IMR-90 (cell line): ENCODE data around the gene FAM131B. TPM values are rescaled to one million over a fixed set of nuclear protein-coding genes. Genes with fewer than 3 reads are reported as not detected.

Source experiments
- ATAC-seq: fragments of 200-7000 bp; cut with Tn5 transposase; 2 replicates; pipeline ENCODE4 v1.9.1; 2020; ENCODE audit warnings: low read depth, mild to moderate bottlenecking, moderate library complexity
- BruUV-seq: library from RNA; stranded (reverse); fragments of 400-500 nt; replicated peaks from 2 replicates; lab custom pipeline; 2021; lab: Mats Ljungman, UMichigan
- CTCF ChIA-PET: fragments of 300-600 bp; formaldehyde crosslinking; extraction: SDS; loops from one replicate; lab custom pipeline; 2021; ENCODE audit warnings: antibody characterized with exemption; lab: Yijun Ruan, JAX
- POLR2A ChIA-PET: fragments of 300-600 bp; sonication (Branson Sonifier 250); formaldehyde crosslinking; loops from one replicate; lab custom pipeline; 2022; ENCODE audit warnings: antibody characterized with exemption; ENCODE audit not compliant: unreplicated experiment; lab: Charles Lee
- DNase-seq: peaks from one replicate; pipeline ENCODE4 v3.0.0; 2013
- H2AFZ ChIP-seq: replicated peaks from 2 replicates; pipeline ENCODE3; 2013; ENCODE audit warnings: low read length, mild to moderate bottlenecking; ENCODE audit not compliant: poor library complexity
- H2AK5ac ChIP-seq: 2 replicates; pipeline ENCODE4 v1.6.1; 2013; ENCODE audit warnings: low read depth, low read length, inconsistent platforms
- H2AK9ac ChIP-seq: replicated peaks from 2 replicates; pipeline ENCODE3; 2013; ENCODE audit warnings: mild to moderate bottlenecking, low read depth, low read length, moderate library complexity; ENCODE audit not compliant: poor library complexity
- H2BK120ac ChIP-seq: 2 replicates; pipeline ENCODE4 v1.6.1; 2013; ENCODE audit warnings: low read depth, low read length, inconsistent platforms
- H2BK15ac ChIP-seq: 3 replicates; pipeline ENCODE4 v1.6.1; 2013; ENCODE audit warnings: low read depth, low read length, inconsistent platforms
- H2BK20ac ChIP-seq: 2 replicates; pipeline ENCODE4 v1.6.1; 2013; ENCODE audit warnings: low read depth, mild to moderate bottlenecking, inconsistent platforms, low read length, moderate library complexity
- H2BK5ac ChIP-seq: 2 replicates; pipeline ENCODE4 v1.6.1; 2013; ENCODE audit warnings: mild to moderate bottlenecking, low read depth, low read length, inconsistent platforms; ENCODE audit not compliant: poor library complexity, severe bottlenecking
- H3K14ac ChIP-seq: replicated peaks from 2 replicates; pipeline ENCODE4 v1.6.1; 2013; ENCODE audit warnings: low read depth, low read length, inconsistent platforms
- H3K18ac ChIP-seq: 2 replicates; pipeline ENCODE4 v1.6.1; 2013; ENCODE audit warnings: low read depth, low read length, control low read depth
- H3K23ac ChIP-seq: 2 replicates; pipeline ENCODE4 v1.6.1; 2013; ENCODE audit warnings: low read depth, low read length, inconsistent platforms
- H3K27ac ChIP-seq: 2 replicates; pipeline ENCODE4 v1.5.1; 2013; ENCODE audit warnings: mild to moderate bottlenecking, control low read depth, low read length; ENCODE audit not compliant: insufficient read depth
- H3K27me3 ChIP-seq: 2 replicates; pipeline ENCODE4 v1.6.1; 2013; ENCODE audit warnings: low read length; ENCODE audit not compliant: control insufficient read depth, insufficient read depth
- H3K36me3 ChIP-seq: 2 replicates; pipeline ENCODE4 v1.6.1; 2013; ENCODE audit warnings: low read length, mixed read lengths; ENCODE audit not compliant: control insufficient read depth, insufficient read depth
- H3K4ac ChIP-seq: 2 replicates; pipeline ENCODE4 v1.6.1; 2013; ENCODE audit warnings: low read depth, low read length, inconsistent platforms
- H3K4me1 ChIP-seq: 2 replicates; pipeline ENCODE4 v1.6.1; 2013; ENCODE audit warnings: low read length, mixed read lengths; ENCODE audit not compliant: control insufficient read depth, insufficient read depth
- H3K4me2 ChIP-seq: 2 replicates; pipeline ENCODE4 v1.6.1; 2013; ENCODE audit warnings: low read depth, mild to moderate bottlenecking, control low read depth, low read length, moderate library complexity
- H3K4me3 ChIP-seq: 2 replicates; pipeline ENCODE4 v1.5.1; 2013; ENCODE audit warnings: low read depth, mild to moderate bottlenecking, control low read depth, low read length, moderate library complexity; ENCODE audit not compliant: insufficient read depth
- H3K56ac ChIP-seq: 2 replicates; pipeline ENCODE4 v1.6.1; 2013; ENCODE audit warnings: low read length, inconsistent platforms; ENCODE audit not compliant: insufficient read depth; ENCODE audit errors: extremely low read depth
- H3K79me1 ChIP-seq, 2 experiments: 2 replicates each; pipeline ENCODE4 v1.6.1; 2013; ENCODE audit warnings: low read length in 2 of 2, inconsistent platforms in 1 of 2, low read depth in 1 of 2
- H3K9ac ChIP-seq: 2 replicates; pipeline ENCODE4 v1.6.1; 2013; ENCODE audit warnings: low read depth, low read length, control low read depth
- H3K9me1 ChIP-seq: 2 replicates; pipeline ENCODE4 v1.6.1; 2013; ENCODE audit warnings: low read length, inconsistent platforms; ENCODE audit not compliant: insufficient read depth
- H3K9me3 ChIP-seq: 2 replicates; pipeline ENCODE4 v1.6.1; 2013; ENCODE audit warnings: low read length; ENCODE audit not compliant: control insufficient read depth, insufficient read depth
- H4K20me1 ChIP-seq: 2 replicates; pipeline ENCODE4 v1.6.1; 2013; ENCODE audit warnings: low read length, inconsistent platforms; ENCODE audit not compliant: insufficient read depth
- H4K5ac ChIP-seq: 2 replicates; pipeline ENCODE4 v1.6.1; 2013; ENCODE audit warnings: mild to moderate bottlenecking, low read depth, low read length, control low read depth
- H4K8ac ChIP-seq, 2 experiments: 2 replicates each; pipeline ENCODE4 v1.6.1; 2013; ENCODE audit warnings: low read depth in 2 of 2, low read length in 2 of 2, control low read depth in 1 of 2, inconsistent platforms in 1 of 2
- H4K91ac ChIP-seq: 2 replicates; pipeline ENCODE4 v1.6.1; 2013; ENCODE audit warnings: low read depth, low read length, inconsistent platforms; ENCODE audit not compliant: insufficient read depth
- BHLHE40 ChIP-seq: fragments of 150-350 bp; IDR thresholded peaks from 2 replicates; pipeline ENCODE4 v1.6.1; 2016; ENCODE audit warnings: mild to moderate bottlenecking, low read depth, low read length
- CEBPB ChIP-seq: IDR thresholded peaks from 2 replicates; pipeline ENCODE4 v1.6.1; 2012; ENCODE audit warnings: low read depth, low read length, improper control_type of control experiment
- CHD1 ChIP-seq: IDR thresholded peaks from 2 replicates; pipeline ENCODE4 v1.6.1; 2012; ENCODE audit warnings: low read depth, low read length, improper control_type of control experiment
- ELK1 ChIP-seq: fragments of 150-350 bp; IDR thresholded peaks from 2 replicates; pipeline ENCODE4 v1.6.1; 2016; ENCODE audit warnings: low read depth, mild to moderate bottlenecking, low read length, moderate library complexity, borderline replicate concordance
- FOS ChIP-seq: fragments of 150-350 bp; IDR thresholded peaks from 2 replicates; pipeline ENCODE4 v1.6.1; 2016; ENCODE audit warnings: low read depth, low read length
- MAFK ChIP-seq: IDR thresholded peaks from 2 replicates; pipeline ENCODE4 v1.6.1; 2012; ENCODE audit warnings: low read depth, low read length, improper control_type of control experiment
- MAZ ChIP-seq: IDR thresholded peaks from 2 replicates; pipeline ENCODE4 v1.6.1; 2012; ENCODE audit warnings: low read depth, mild to moderate bottlenecking, low read length, improper control_type of control experiment, moderate library complexity, borderline replicate concordance
- MXI1 ChIP-seq: IDR thresholded peaks from 2 replicates; pipeline ENCODE4 v1.6.1; 2012; ENCODE audit warnings: low read depth, mild to moderate bottlenecking, low read length, moderate library complexity, borderline replicate concordance
- NFE2L2 ChIP-seq: fragments of 150-350 bp; IDR thresholded peaks from 2 replicates; pipeline ENCODE4 v1.6.1; 2016; ENCODE audit warnings: low read depth, mild to moderate bottlenecking, low read length
- POLR2A ChIP-seq: IDR thresholded peaks from 2 replicates; pipeline ENCODE4 v1.6.1; 2012; ENCODE audit warnings: mild to moderate bottlenecking, low read depth, low read length
- RAD21 ChIP-seq: IDR thresholded peaks from 2 replicates; pipeline ENCODE4 v1.6.1; 2012; ENCODE audit warnings: low read length, improper control_type of control experiment
- RCOR1 ChIP-seq: IDR thresholded peaks from 2 replicates; pipeline ENCODE4 v1.6.1; 2012; ENCODE audit warnings: mild to moderate bottlenecking, low read length, improper control_type of control experiment; ENCODE audit not compliant: insufficient replicate concordance
- SMC3 ChIP-seq: fragments of 150-350 bp; IDR thresholded peaks from 2 replicates; pipeline ENCODE4 v1.6.1; 2016; ENCODE audit warnings: low read depth, mild to moderate bottlenecking, antibody characterized with exemption, low read length, moderate library complexity
- USF2 ChIP-seq: fragments of 150-350 bp; IDR thresholded peaks from 2 replicates; pipeline ENCODE4 v1.6.1; 2017; ENCODE audit warnings: mild to moderate bottlenecking, antibody characterized with exemption, low read length, low read depth
- WGBS, 2 experiments: methylation state at CpG; one replicate each; pipeline versions ENCODE4 v1.1.5 to v1.1.7; 2013; ENCODE audit warnings: missing lambda C conversion rate in 2 of 2; ENCODE audit not compliant: insufficient read length in 1 of 2; ENCODE audit errors: extremely low coverage in 2 of 2; 5-methylcytosine and 5-hydroxymethylcytosine counted together
- dilution Hi-C: fragments of 300-500 bp; cut with HindIII; formaldehyde crosslinking; loops from one replicate; pipeline ENCODE4 v1.14.3; 2018; ENCODE audit warnings: low sequenced_read_pairs; ENCODE audit not compliant: unreplicated experiment
- in situ Hi-C: fragments of 300-500 bp; cut with MboI; formaldehyde crosslinking; loops from 3 replicates; pipeline ENCODE4 v1.14.3; 2019; ENCODE audit warnings: low sequenced_read_pairs, inconsistent platforms, mixed read lengths
- intact Hi-C: fragments of 100-400 bp; cut with micrococcal nuclease; formaldehyde crosslinking; loops from 2 replicates; pipeline ENCODE4 v1.10.0; 2022
- polyA plus RNA-seq, 3 experiments: library from polyadenylated mRNA; depleted of rRNA; stranded (reverse); fragments of >200 nt; gene quantifications; 2 replicates each; pipeline ENCODE4 v1.2.3, GENCODE V29; 2012; ENCODE audit warnings: low replicate concordance in 1 of 3
- total RNA-seq: library from RNA; depleted of rRNA; stranded (reverse); fragments of >200 nt; gene quantifications from 2 replicates; pipeline ENCODE4 v1.2.3, GENCODE V29; 2012

The FAM131B gene
- total and polyA plus RNA-seq, 2 of the 4 experiments (the other 2 are of a cell fraction) = 3.4 to 4.3 TPM

GRCh38 chr7:143322760-143323633 lies 39.5 kb downstream of the FAM131B start (continued):
- TF ChIP-seq MXI1 = no peak

- DNase-seq = no peak
- no peak overlapping the region for H2AK9ac ChIP-seq
- H3K14ac ChIP-seq = no peak overlapping the region
- no peak overlapping the region for H2BK15ac ChIP-seq
- H3K79me1 ChIP-seq = no peaks in the 10 kb centered on the region
- dilution Hi-C loops = no loop called here
- H3K36me3 ChIP-seq = no peaks in the 10 kb centered on the region
- H3K4me1 ChIP-seq = peaks cover 10% of the 10 kb centered on the region; the same call in 1 of the 2 replicates
- intact Hi-C loops = no loop called here
- H3K4me2 ChIP-seq = no peak overlapping the region
- CTCF ChIA-PET = no interaction called here
- ATAC-seq = no peak
- 87% methylated on average over 4 of the region's 4 CpGs; no CpG with 5 or more reads in 1 of the 2 experiments for WGBS, 2 experiments
- no peaks in the 10 kb centered on the region for H3K9me1 ChIP-seq
- POLR2A ChIA-PET = no interaction called here
- H2AFZ ChIP-seq = no peak overlapping the region
- H4K5ac ChIP-seq = no peak overlapping the region
- no peak overlapping the region for H4K91ac ChIP-seq
- H3K23ac ChIP-seq = no peak overlapping the region
- no peak overlapping the region for H4K8ac ChIP-seq
- H3K18ac ChIP-seq = no peak overlapping the region
- H2BK120ac ChIP-seq = no peak overlapping the region
- in situ Hi-C loops = no loop called here
- no peak overlapping the region for H2BK20ac ChIP-seq
- H4K20me1 ChIP-seq = no peaks in the 10 kb centered on the region
- peaks cover 5% of the 10 kb centered on the region for H3K27me3 ChIP-seq
- H3K9me3 ChIP-seq = no peaks in the 10 kb centered on the region
- BruUV-seq = no TSS peak
- H2BK5ac ChIP-seq = no peak overlapping the region
- H2AK5ac ChIP-seq = no peak overlapping the region
- H3K4ac ChIP-seq = no peak overlapping the region
- no peak overlapping the region for H3K56ac ChIP-seq
- H3K4me3 ChIP-seq = no peak overlapping the region
- no peak overlapping the region for H3K27ac ChIP-seq
- no peak overlapping the region for H3K9ac ChIP-seq
- TF ChIP-seq POLR2A (no peak), USF2 (no peak), RCOR1 (no peak), RAD21 (no peak), CHD1 (no peak), MXI1 (no peak), CEBPB (no peak), MAFK (no peak), SMC3 (no peak), MAZ (no peak), ELK1 (no peak), NFE2L2 (no peak), BHLHE40 (no peak), FOS (no peak)
These were observed 40.8 kb downstream of the FAM131B start for GRCh38 chr7:143321734-143322133.
